ENCODE measurements around the gene STIM1.

The STIM1 gene

DNA sequence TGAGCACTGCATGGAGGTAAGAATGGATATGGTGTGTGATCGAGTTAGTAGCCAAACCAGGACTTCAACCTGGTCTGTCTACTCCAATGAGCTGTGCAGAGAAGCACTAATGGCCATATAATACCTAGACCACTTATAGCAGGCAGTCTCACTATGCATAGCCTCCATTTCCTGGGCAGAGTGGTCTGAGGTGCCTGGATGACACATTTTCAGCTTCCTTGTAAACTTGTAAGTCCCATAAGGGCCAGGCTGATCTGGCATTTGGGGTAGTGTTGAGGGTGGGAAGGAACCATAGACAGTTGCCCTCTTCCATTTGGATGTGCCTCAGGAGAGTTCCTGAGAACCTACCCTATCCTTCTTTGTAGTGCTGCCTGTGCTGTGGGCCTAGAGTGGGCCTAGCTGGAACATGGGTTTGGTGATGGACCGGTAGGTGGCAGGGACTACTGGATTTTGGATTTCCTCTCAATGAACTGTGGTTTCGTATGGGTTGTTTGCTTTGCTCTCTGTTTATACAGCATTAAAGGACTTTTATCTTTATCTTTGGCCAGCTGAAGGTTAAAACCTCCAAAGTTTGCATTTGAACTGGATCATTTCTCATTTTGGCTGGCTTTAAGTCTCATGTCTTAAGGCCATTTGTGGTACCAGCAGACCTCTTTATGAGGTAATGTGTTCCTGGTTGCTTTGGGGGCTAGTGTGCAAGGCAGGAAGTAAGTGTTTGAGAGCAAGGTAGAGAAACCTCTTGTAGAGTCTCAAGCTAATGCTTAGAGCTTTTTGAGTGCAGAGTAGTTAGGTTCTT lies 86.9 kb downstream of the STIM1 start:
- TF ChIP-seq, protein P1, sequence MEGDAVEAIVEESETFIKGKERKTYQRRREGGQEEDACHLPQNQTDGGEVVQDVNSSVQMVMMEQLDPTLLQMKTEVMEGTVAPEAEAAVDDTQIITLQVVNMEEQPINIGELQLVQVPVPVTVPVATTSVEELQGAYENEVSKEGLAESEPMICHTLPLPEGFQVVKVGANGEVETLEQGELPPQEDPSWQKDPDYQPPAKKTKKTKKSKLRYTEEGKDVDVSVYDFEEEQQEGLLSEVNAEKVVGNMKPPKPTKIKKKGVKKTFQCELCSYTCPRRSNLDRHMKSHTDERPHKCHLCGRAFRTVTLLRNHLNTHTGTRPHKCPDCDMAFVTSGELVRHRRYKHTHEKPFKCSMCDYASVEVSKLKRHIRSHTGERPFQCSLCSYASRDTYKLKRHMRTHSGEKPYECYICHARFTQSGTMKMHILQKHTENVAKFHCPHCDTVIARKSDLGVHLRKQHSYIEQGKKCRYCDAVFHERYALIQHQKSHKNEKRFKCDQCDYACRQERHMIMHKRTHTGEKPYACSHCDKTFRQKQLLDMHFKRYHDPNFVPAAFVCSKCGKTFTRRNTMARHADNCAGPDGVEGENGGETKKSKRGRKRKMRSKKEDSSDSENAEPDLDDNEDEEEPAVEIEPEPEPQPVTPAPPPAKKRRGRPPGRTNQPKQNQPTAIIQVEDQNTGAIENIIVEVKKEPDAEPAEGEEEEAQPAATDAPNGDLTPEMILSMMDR (IDR thresholded peaks at IDR 0.05; ENCODE audit: low read depth, low read length, missing control alignments), result no peak
- no peak for DNase-seq (ENCODE audit: extremely low read depth, low read depth)
- no peak overlapping the region for H3K4me3 ChIP-seq (replicated peaks; ENCODE audit: low read depth, low read length)

DNA sequence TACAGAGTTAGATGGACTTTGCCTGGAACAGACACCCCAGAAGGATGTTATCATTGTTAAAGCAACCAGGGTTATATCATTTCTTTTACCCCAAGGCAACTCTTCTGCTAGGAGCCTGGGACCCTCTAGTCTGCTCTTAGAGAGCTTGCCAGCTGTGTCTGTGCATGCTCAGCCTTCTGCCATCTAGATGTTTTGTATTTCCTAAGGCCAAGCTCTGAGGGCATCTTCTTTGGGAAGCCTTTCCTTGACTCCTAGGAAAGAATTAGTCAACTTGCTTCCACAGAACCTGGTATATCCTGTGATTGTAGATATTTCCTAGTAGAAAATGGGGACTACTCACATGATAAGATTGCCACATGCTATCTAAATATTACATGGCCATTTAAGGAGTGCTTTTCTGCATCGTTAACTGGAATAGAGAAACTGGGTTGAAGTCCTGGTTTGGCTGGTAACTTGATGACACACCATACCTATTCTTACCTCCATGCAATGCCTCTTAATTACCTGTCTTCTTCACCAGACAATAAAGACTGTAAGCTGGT lies 87.6 kb downstream of the STIM1 start:
- H3K4me3 ChIP-seq (replicated peaks; ENCODE audit: low read depth, low read length), result no peak overlapping the region

DNA sequence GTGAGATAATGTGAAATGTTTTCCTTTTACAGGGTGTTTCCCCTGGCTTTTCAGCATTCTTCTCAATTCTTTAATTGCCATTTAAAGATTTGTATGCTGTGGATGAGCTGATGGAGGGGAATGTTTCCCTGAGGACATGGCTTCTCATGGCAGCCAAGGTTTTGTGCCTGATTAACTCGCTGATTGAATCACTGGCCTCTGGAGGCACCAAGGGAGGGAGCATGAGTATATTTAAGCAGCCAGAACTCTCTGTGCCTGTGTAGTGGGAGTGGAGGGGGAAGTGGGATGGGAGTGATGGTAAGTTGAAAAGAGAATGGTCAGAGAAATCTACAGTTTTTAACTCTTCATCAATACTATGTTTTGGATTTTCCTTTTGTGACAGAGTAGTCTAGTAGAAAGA lies 88.7 kb downstream of the STIM1 start:
- no peak overlapping the region for H3K4me3 ChIP-seq (replicated peaks; ENCODE audit: low read depth, low read length)
- DNase-seq (ENCODE audit: extremely low read depth, low read depth), result no peak
- TF ChIP-seq, protein P1 (IDR thresholded peaks at IDR 0.05; ENCODE audit: low read depth, low read length, missing control alignments), result no peak

More for the DNA sequence above, 87.6 kb downstream of the STIM1 start:
- TF ChIP-seq, protein P1 (IDR thresholded peaks at IDR 0.05; ENCODE audit: low read depth, low read length, missing control alignments), result no peak
- DNase-seq (ENCODE audit: extremely low read depth, low read depth), result no peak

DNA sequence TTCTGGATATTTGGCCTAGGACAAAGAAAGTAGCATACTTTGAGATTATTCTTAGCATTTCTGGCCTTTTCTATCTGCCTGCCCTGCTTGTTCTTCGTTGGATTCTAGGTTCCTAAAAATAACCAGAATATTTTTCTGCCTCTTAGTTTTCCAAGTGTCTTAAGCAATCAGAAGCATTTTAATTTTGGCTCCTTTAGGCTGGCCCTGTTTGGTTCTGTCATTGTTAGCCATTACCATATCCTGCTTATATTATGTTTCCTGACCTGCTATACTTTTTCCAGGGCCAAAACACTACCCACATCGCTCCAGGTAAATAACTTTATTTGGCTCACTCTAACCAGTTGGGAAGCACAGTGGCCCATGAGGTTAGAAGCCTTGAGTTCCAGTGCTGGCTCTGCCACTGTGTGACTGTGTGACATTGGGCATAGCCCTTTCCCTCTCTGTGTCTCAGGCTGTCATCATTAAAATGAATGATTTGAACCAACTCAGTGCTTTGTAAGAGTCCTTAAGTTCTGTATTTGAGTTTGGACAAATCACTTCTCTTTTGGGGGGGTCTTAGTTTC lies 91.1 kb downstream of the STIM1 start:
- TF ChIP-seq, protein P1 (IDR thresholded peaks at IDR 0.05; ENCODE audit: low read depth, low read length, missing control alignments), result no peak
- no peak for DNase-seq (ENCODE audit: extremely low read depth, low read depth)
- no peak overlapping the region for H3K4me3 ChIP-seq (replicated peaks; ENCODE audit: low read depth, low read length)

DNA sequence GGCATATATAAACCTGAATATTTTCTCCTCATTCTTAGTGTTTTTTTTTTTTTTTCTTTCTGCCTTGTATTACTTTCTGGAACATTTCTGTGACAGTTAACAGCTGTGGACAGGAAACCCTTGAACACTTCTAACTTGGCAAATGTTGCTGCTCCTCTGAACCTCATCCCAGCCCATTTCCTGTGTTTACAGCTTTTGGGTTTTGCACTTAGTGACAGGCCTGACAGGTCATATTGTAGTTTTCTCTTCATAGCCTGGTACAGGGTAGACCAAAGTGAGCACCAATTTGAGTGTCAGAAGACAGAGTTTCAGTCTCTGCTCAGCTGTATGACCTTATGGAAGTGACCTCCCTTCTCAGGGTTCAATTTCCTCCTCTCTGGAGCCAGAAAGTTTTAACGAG lies 91.6 kb downstream of the STIM1 start:
- DNase-seq (ENCODE audit: extremely low read depth, low read depth), result no peak
- H3K4me3 ChIP-seq (replicated peaks; ENCODE audit: low read depth, low read length), result no peak overlapping the region
- TF ChIP-seq, protein P1 (IDR thresholded peaks at IDR 0.05; ENCODE audit: low read depth, low read length, missing control alignments), result no peak

DNA sequence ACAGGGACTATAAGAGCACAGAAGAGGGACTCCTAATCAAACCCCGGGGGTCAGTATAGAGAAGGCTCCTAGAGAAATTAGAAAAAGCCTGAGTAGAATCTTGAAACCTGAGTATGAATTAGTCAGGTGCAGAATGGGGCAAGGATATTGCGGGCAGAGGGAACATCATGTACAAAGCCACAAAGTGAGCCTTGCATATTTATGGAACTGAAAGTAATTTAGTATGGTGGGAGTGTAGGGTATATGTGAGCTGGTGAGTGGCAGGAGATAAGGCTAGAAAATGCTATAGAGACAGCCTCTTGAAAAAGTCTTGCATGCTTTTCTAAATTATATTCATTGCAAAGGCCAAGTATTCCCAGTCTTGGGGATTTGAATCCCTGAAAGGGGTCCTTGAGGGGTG lies 93.7 kb downstream of the STIM1 start:
- no peak for DNase-seq (ENCODE audit: extremely low read depth, low read depth)
- H3K4me3 ChIP-seq (replicated peaks; ENCODE audit: low read depth, low read length), result no peak overlapping the region
- TF ChIP-seq, protein P1 (IDR thresholded peaks at IDR 0.05; ENCODE audit: low read depth, low read length, missing control alignments), result no peak
